OCI-M2 (cell line): ENCODE results near the gene PPARG.

Experiments used
- DNase-seq: peaks from one replicate; lab custom pipeline; 2025; ENCODE audit not compliant: unreplicated experiment; lab: John Stamatoyannopoulos, UW

The PPARG gene

DNA sequence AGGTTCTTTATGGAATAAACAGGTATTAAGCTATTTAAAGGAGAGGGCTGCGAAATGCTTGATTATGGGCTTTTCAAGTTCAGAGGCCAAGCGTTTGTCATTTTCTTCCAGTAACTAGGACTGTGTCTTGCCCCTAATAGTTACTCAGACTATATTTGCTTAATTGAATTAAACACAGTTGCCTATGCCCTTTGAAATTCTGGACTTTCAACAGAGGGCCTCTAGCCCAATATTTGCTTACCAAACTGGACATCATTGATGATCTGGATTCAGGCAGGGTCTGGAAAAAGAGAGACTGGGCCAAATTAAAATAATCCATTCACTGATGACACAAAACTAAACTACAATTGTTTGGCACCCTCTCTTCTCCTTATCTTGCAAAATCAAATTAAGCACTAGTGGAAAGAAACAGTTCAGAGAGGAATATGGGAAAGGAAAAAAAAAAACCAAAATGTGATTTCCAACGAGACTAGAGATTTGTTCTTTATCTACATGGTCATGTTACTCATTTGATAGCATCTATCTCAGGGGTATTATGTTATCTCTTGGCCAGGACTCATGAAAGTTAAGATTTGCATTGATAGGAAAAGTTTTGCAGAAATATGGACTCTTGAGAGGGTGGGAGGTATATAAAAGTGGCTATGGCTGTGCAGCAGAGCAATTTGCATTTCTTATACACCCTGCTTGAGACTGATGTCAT is 120.3 kb downstream of the PPARG start:
- no peak for DNase-seq

DNA sequence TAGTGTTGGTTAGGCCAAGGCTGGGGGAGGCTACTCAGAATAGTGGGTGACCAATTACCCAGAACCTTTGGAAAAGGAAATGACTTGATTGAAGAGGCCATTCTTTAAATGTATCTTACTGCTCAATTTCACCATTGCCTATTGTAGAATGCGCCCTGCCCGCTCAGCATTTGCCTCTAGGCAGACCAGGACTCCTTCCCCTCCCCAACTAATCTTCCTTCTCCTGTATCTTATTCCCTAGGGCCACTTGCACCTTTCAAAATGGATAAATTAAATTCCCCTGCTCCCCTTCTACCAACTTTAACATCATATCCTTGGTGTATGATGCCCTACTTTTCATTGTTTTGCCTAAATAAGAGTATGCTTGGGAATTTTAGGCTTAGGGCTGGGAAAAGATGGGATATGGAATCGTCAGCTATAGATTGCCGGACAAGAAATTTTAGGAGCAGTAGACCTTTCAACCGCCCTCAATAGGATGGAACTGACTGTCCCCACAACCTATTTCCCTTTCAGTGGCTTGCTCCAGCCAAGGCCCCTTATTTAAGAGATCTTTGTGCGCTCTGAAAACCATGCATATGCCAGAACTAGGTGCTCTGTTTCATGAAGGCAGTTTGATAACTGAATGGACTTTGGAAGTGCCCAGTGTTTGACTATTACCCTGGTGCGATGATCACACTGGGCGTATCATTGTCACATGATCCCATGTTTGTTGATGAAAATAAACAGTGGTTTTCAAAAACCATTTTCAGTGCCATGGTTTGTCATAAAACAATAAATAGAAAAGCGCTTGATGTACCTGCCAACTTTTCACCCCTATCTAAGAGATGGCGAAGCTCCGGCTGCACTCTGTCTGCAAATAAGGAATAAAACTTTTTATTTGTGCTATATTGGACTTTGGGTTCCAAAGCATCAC is 121.1 kb downstream of the PPARG start:
- DNase-seq: no peak

DNA sequence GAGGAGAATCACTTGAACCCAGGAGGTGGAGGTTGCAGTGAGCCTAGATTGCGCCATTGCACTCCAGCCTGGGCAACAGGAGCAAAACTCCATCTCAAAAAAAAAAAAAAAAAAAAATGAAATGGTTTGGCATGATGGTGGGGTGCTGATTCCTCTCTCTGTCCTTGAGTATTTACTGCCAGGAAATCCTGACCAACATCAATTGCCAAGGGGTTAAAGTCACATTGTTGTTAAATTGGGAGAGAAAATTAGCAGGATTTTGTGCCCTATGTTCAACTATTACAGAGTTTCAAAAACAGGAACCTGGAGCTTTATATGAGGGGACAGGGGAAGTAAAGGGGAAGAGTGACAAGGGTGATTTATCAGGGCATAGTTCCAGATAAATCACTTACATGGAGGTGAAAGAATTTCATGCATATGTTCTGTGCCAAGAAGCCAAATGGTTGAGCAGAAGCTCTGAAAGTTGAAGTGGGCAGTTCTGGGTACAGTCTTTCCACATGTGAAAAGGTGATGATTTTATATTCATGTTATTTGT is 124.9 kb downstream of the PPARG start:
- no peak for DNase-seq

DNA sequence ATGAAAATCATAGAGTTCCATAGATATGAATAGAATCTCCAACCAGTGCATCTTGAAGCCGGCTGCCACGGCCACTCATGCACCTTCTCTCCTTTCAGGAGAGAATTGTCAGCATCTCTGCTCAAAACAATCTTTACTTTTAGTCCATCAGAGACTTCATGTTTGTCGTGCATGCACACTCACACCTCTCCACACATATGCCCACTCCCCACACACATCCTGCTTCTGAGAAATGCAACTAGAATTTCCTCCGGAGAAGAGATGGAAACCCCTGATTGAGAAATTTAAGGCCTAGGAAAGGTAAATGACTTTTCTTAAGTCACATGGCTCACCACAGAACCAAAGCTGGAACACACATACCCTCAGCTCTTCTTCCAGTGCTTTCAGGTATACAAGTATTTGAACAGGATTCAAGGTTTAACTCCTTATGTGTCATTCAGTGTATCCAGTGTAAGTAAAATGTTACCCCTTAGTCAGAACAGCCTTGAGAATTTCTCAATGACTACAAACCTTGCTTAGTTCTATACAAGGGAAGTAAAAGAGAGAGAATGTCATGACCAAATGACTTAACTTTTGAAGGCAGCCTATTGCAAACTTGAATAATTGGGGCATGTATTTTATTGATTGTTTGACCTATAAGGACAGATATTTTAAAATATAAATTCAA is 126.3 kb downstream of the PPARG start:
- DNase-seq: no peak

DNA sequence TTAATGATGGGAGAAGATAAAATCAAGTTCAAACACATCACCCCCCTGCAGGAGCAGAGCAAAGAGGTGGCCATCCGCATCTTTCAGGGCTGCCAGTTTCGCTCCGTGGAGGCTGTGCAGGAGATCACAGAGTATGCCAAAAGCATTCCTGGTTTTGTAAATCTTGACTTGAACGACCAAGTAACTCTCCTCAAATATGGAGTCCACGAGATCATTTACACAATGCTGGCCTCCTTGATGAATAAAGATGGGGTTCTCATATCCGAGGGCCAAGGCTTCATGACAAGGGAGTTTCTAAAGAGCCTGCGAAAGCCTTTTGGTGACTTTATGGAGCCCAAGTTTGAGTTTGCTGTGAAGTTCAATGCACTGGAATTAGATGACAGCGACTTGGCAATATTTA is 127.9 kb downstream of the PPARG start:
- no peak for DNase-seq

DNA sequence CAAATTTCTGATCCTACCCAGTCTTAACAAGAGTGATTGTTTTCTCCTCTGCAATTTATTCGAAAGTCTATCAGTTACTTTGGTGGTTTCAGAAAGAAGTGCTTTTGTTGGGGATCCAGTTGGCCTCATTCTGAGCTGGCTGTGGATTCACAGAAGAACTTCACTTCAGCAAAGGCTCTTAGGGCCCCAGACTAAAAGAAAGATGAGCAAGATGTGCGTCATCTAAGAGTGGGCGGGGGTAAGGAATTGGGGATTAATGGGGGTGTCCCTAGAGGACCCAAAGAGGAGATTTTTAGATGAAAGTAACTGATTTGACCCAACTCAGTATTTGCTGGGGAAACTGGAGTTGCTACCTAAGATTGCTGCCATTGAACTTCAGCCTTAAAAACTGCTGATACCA is 131.5 kb downstream of the PPARG start:
- no peak for DNase-seq

DNA sequence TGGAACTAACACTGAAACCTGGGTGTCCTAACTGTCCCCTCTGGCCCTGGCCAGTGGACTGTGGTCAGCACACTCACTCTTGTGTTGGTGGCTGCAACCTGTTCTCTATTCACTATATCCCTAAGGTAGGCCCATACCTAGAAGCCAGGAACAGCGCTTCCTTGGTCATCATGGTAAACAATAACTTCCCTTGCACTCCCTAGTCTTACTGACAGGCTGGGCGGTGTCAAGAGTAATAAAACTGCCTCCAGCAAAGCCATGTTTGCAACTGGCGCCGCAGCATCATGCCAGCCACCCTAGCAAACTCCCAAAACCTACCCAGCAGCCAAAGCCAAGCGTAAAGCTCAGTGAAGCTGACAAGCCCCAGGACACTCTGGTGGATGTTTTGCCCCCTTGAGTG is 132.3 kb downstream of the PPARG start:
- no peak for DNase-seq

DNA sequence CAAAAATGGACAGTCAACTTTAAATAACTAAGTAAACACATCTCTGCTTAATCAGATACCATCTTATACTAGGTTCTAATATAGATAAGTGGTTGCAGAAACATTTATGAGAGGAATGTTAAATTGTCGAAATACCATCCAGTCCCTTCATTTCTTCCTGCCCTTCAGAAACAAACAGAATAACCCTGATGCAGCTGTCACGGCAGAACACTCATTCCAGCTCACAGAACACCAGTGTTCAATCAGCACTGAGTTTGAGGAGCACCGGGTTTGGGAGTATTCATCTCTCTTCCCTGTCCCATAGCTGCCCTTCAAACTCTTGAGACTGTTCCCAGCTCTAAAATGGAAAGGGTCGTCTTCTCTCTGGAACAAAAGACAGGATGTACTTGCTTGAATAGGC is 134.3 kb downstream of the PPARG start:
- no peak for DNase-seq

DNA sequence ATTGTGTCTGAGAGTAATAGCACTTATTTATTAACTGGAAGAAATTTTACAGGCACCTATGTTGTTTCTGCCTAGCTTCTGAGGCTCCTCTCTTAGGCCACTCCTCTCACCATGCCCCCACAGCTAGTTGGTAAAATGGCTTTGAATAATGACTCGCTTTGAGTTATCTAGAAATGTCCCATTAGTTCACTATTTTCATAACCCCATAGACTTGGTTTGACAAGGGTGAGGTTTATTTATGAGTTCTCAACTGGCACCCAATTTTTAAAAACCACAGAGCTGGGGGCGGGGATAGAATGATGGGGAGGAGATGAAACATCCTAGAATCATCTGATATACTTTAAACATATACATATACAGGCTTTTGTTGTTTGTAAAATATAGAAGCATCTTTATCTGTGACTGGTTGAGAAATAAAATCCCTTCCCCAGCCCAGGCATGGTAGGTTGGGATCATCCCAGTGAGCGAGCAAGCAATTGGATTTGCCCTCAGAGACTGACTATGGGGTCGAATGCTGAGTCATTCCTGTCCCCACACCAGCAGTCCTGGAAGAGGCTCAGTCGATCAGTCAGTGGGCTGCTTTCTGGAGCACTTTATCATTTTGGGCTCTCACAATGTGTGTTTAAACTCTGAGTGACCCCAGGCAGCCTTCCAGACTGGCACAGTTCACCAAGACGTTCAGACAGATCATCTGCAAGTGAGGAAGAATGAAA is 135.2 kb downstream of the PPARG start:
- no peak for DNase-seq

DNA sequence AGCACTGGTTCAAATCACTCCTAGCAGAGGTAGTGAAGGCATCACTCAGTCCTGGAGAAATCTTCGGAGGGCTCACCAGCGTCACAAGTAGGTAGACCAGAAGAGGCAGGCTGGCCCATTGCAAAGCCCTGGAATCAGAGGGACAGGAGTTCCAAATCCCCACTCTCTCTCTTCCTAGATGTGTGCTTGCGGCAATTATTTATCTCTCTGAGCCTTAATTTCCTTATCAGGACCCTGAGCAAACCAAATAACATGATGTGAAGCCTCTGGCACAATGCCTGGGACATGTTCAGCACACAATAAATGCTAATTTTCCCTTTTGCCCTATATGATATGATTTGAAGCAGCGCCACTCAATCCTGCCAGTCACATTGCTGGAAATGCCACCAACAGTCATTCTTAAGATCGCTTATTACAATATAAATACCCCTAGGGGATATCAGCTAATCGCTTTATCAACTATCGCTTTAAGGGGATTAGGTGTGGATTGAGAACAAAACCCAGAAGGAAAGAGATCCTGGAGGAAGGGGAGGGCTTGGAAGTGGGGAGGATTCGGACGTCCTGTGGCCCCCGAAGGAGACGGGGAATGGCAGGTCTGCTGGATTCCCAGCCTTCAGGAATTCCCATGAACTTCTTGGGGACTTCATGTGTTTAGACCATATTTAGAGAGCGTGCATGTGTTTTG is 135.9 kb downstream of the PPARG start:
- no peak for DNase-seq

DNA sequence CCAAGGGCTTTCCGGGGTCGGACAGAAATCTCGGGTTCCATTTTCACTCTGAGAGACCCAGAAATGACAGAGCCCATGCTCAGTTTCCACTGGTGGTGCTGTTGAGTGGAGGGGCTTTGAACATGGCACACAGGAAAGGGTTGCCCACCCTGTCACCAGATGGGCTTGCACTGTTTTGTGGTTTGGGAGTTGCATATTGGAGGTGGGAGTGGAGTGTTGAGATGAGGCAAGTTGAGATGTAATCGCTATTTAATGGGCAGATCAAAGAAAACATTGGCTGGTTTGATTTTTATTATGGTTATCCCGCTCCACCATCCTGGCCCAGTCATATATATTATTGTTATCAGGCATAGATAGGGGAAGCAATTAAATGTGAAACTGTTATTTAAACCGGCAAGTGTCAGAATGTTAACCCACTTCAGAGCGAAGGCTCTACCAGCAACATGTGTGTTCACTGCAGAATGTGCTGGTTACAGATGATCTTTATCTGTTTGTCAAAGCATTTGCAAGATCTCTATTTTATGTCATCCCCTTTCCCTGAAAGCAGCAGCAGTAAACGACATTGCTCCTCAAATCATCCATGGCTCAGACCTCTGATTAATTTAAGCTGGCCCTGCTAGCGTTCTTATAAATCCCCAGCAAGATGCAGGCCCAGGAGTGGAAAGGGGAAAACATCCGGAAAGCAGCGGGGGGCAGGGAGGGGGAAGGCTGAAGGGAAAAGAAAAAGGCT is 137.1 kb downstream of the PPARG start:
- no peak for DNase-seq

DNA sequence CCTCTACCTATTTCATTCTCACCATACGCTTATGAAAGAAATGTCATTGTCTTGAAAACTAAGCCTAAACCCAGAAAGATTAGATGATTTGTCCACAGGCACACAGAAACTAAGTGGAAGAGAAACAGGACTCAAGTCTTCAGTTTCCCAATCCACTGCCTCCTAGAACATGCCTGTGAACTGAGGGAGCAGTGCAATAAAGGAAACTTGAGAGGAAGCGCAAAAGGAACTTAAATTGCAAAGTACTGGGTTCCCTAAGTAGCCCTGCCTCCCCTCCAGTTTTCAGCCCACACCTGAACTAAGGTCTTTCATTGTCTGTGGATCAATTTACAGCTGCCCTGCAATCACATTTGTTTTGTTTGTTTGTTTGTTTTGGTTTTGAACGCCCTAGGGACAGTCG is 138.7 kb downstream of the PPARG start:
- no peak for DNase-seq

DNA sequence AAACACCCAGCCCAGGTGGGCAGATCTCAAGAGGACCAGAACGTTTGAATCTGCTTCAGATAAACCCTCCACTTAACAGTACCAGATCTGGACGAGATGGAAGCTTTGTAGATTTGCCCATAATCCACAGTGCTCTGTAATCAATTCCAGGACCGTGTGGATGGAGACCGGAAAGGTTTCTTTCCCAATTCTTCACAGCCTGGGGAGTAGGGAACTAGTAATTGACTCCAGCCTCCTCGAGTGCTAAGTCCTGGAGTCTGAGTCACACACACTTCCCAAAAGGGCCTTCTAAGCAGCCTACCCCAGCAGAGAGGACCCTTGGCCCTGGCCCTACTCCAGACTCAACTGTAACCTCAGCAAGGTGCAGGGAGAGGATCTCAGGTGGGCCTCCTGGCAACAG is 139.3 kb downstream of the PPARG start:
- DNase-seq: no peak

DNA sequence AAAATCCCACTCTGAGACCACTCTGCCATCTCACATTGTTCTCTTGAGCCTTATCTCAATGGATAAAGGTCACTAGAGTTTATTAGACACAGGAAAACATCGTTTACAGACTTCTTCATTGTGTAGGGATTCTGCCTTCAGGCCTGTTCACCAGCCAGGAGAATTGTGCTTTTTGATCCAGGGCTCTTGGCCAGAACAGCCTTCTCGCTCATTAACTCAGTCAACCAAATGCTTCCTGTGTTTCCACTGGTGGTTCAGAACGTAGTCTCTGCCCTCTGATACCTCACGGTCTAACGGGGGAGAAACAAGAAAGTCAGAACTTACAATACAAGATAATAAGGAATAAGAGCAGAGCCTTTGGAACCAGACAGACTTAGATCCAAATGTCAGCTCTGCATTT is 141.2 kb downstream of the PPARG start:
- DNase-seq: no peak

DNA sequence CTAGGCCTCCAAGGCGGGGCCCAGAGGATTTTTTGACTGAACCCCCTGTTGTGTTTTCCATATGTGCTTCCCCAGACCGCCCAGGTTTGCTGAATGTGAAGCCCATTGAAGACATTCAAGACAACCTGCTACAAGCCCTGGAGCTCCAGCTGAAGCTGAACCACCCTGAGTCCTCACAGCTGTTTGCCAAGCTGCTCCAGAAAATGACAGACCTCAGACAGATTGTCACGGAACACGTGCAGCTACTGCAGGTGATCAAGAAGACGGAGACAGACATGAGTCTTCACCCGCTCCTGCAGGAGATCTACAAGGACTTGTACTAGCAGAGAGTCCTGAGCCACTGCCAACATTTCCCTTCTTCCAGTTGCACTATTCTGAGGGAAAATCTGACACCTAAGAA is 145.0 kb downstream of the PPARG start:
- no peak for DNase-seq

DNA sequence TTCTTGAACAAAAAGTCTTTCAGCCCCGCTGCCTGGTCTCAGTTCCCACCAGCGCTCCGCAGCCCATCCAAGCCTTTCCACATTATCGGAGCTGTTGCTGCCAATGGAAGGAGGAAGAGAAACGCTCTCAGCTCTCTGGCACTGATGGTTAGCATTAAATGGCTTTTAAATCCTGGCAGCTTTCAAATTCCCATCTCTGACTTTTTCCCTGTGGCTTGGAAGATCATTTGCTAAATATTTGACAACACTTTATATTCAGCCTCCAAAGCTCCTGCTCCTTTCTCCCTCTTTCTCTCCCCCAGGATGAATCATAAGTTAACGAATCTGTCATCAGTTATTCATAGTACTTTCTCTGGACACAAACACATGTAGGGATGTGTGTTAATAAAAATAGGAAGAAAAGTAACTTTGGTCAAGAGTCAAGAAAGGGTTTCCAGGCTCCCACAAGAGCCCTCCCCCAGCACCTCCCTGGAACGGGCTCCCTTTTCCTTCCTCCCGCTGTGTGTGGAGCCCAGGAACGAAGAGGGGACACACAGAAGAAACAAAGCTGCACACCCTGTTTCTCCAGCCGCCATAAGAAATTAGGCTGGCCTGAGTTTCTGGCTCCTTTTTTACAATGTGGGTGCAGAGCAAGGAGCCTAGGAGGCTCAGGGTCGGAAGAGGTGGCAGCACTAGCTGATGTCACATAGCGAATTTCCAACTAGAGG is 147.8 kb downstream of the PPARG start:
- no peak for DNase-seq

DNA sequence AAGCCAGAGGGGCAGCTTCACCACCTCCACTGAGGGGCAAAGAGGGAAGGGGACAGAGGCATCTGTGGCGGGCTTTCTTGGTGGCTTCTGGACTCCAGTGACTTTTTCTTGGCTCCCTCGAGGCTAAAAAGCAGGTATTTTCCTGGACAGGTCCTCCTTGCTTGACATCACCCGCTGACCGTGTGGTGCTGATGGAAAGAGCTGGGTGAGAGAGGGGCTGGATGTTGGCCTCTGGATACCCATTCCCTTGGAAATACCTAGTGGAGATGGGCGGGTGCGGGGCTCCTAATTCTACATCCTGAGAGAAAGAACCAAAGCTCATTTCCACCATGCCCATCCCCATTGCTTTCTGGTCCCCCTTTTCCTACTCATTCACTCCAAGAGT is 148.3 kb downstream of the PPARG start:
- DNase-seq: no peak

DNA sequence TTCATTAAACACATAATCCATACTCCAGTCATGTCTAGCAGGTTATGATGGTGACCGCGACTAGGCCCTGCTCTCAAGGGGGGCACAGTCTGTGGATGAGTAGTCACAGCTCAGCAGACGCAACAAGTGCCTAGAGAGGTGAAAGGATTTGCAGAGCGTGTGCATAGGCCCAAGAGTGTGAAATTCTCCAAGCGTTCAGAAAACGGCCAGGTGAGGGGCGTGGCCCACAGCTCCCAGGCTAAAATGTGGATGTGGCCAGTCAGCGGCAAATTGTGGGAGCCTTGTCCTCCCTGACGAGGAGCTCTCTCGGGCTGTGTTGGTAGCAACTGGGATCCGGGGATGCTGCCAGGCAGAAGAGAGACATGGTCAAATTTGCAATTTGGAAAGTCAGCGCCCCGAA is 149.0 kb downstream of the PPARG start:
- no peak for DNase-seq

DNA sequence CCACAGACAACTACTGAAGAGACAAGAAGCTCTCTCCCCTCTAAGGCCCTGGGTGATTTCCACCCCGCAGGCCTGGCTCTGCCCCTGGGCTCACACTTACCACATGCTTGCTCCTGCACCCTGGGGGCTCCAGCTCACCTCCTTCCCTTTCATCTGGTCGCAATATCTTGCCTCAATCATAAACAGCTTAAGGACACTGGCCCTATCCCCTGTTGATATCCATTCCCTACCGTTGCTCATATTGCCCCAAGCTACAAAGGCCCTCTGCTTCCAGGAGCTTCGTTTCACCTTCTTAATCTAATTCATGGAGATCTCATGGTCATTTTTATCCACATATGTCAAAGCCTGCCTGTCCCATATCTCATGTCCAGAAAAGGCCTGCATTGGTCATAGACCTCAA is 149.4 kb downstream of the PPARG start:
- no peak for DNase-seq
